H1 (cell line): ENCODE measurements around the gene CTBP2. TPM values are rescaled to one million over a fixed set of nuclear protein-coding genes. Genes with fewer than 3 reads are reported as not detected.

Experiments used
- CHD2 ChIP-seq: IDR thresholded peaks from 2 replicates; pipeline ENCODE4 v1.6.1; 2012; ENCODE audit warnings: low read length, improper control_type of control experiment
- NRF1 ChIP-seq: IDR thresholded peaks from 2 replicates; pipeline ENCODE4 v1.6.1; 2011; ENCODE audit warnings: mild to moderate bottlenecking, low read depth, low read length, improper control_type of control experiment
- RAD21 ChIP-seq, 2 experiments: IDR thresholded peaks in 1 of 2; conservative IDR thresholded peaks in 1 of 2; 2 replicates each; pipeline ENCODE4 v1.6.1; 2011; ENCODE audit warnings: low read depth in 2 of 2, low read length in 2 of 2, improper control_type of control experiment in 1 of 2, inconsistent platforms in 1 of 2, mild to moderate bottlenecking in 1 of 2, moderate library complexity in 1 of 2
- TCF12 ChIP-seq: IDR thresholded peaks from 2 replicates; pipeline ENCODE4 v1.6.1; 2011; ENCODE audit warnings: low read depth, mild to moderate bottlenecking, low read length
- TEAD4 ChIP-seq: IDR thresholded peaks from 2 replicates; pipeline ENCODE4 v1.6.1; 2012; ENCODE audit warnings: low read depth, low read length, inconsistent platforms, mixed read lengths
- ZNF274 ChIP-seq: IDR thresholded peaks from 2 replicates; pipeline ENCODE4 v1.7.0; 2012; ENCODE audit warnings: low read length, borderline replicate concordance; ENCODE audit errors: extremely low read depth
- polyA plus RNA-seq, 7 experiments: library from polyadenylated mRNA; depleted of rRNA in 3 of 7; stranded (reverse) in 5 of 7; unstranded in 2 of 7; fragments of >200 nt in 5 of 7; fragments of 200-250 nt in 2 of 7; gene quantifications; 1 replicate in 5 of 7; 2 replicates in 1 of 7; 4 replicates in 1 of 7; pipeline versions ENCODE4 v1.2.1 to v1.2.3, GENCODE V29; 2011 to 2013; ENCODE audit warnings: missing spikeins in 2 of 7, mixed read lengths in 2 of 7
- total RNA-seq: library from RNA; stranded (reverse); fragmentation: NEBNext Ultra II Directional; extraction: Animal tissue kit (Norgen Biotek cat#: 25700); gene quantifications from 2 replicates; pipeline ENCODE4 v1.2.1, GENCODE V29; 2021

The CTBP2 gene
- total and polyA plus RNA-seq, 2 of the 8 experiments (the other 6 are each of a cell fraction or from before 2014, with no cell fraction given) = 208 to 221 TPM

DNA sequence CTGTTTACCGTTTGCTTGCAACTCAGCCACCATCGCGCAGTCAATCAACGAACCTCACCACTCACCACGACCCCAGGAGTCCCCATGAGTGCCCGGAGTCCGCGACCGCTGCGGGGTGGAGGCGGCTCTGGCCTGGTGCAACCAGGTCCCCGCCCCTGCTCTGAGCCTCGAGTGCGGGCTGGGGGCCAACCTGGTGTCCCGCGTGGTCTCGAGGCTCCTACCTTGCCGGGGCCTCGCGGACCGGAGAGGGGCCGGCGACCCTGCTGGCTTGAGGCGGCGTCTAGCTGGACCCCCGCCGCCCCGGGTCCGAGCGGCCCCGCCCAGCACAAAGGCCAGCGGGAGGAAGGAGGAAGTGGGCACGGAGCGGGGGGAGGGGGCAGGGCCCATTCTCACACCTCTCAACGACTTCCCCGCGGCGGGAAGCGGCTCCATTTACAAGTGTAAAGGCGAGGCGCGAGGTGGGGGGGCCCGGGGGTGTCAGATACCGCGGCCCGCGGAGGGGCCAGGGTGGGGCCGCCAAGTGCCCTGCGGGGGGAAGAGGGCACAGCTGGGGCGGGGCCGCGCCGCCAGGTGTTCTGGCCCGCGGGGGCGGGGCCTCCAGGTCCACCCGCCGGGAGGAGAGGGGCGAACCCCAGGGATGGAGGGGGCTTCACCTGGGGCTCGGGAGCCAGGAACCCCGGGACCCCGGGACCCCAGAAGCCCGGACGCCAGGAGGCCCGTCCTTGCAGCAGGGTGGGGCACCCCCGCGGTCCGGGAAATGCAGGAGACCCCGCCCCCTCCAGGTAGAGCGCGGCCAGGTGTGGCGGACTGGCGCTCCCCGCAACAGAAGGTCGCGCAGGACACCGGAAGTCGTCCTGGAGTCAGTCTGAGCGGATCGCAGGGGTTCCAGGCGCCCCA, 8.6 kb downstream of the CTBP2 start (continued):
- TF ChIP-seq ZNF274 (no peak), CHD2 (0 out of 2 replicates have a peak, but pooled peaks have one; percentile 41), RAD21 (IDR thresholded peaks at IDR 0.05 in 1 of 2, conservative IDR thresholded peaks at IDR 0.05 in 1 of 2; ENCODE audit: low read depth in 2 of 2, low read length in 2 of 2) (0 out of 4 replicates have a peak, but pooled peaks of 1 of the 2 experiments have one; percentile 1), TCF12 (no peak), NRF1 (no peak), TEAD4 (0 out of 2 replicates have a peak, but pooled peaks have one; percentile 9)
- TF ChIP-seq, all 59 proteins: peak for 19
